ENCODE results near the gene NFIC. TPM values are rescaled to one million over a fixed set of nuclear protein-coding genes. Genes with fewer than 3 reads are reported as not detected.

Gene NFIC
- polyA plus RNA-seq, 1 donor from 2014 or later: 0.24 TPM

DNA sequence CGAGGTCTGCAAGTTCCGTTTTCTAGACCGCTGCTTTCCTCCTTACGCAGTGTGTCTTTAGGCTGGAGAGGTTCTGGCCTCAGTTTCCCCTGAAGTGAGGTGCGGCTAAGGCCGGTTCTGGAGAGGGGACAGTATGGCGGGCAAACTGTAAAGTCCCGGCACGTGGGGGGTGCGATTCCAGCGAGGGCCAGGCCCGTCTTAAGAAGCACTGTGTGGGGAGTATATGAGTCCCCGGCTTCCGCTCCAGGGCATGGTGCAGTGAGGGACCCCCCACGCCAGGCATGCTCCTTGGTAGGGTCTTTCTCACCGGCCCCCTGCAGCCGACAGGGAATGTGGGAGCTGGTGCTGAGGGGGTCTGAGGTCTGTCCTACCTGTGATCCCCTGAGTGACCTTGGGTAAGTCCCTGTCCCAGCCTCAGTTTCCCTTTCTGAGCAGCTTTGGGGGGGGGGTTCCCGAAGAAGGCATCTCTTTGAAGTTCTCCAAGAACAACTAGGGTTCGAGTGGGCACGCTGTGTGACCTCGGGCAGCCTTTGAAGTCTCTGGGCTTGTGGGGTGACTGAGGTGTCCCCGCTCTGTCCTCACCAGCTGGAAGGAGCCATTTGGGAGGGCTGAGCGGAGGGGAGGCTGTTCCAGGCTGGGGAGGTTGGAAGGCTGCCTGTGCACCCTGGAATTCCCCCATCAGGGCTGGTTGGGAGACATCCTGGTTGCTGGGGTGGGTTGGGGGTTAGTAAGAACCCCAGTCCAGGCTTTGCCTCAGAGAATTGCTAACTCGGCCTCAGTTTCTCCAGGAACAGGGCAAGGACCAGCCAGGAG is 1.5 kb downstream of the NFIC start:
- Histone ChIP-seq H3K36me3 (ENCODE audit: insufficient read depth, low read length) (no peaks in the 10 kb centered on the region), H4K20me1 (ENCODE audit: insufficient read depth) (peaks cover 18% of the 10 kb centered on the region), H3K9me2 (ENCODE audit: insufficient read depth, low read length) (no peaks in the 10 kb centered on the region), H3K27me3 (ENCODE audit: insufficient read depth, low read depth, low read length) (peaks cover 86% of the 10 kb centered on the region), H3K4me2 (ENCODE audit: low read length) (no peak overlapping the region), H3K79me2 (replicated peaks; ENCODE audit: insufficient read depth, low read length) (no peaks in the 10 kb centered on the region), H3K9ac (ENCODE audit: low read length) (no peak overlapping the region), H2AFZ (ENCODE audit: low read depth, low read length) (no peak overlapping the region), H3K27ac (ENCODE audit: low read length) (no peak overlapping the region), H3K4me3 (ENCODE audit: low read length) (no peak overlapping the region), H3F3A (ENCODE audit: insufficient read depth, low read length, poor library complexity, severe bottlenecking) (no peaks in the 10 kb centered on the region), H3K9me3 (ENCODE audit: low read length) (no peaks in the 10 kb centered on the region)
- TF ChIP-seq TAF1 (IDR thresholded peaks at IDR 0.05; ENCODE audit: low read depth) (no peak), MXI1 (conservative IDR thresholded peaks at IDR 0.05; ENCODE audit: poor library complexity, severe bottlenecking) (no peak), POLR2AphosphoS5 (IDR thresholded peaks at IDR 0.05) (no peak), EZH2 (IDR thresholded peaks at IDR 0.05; ENCODE audit: borderline replicate concordance, insufficient read depth, low read length, poor library complexity, severe bottlenecking) (no peak), EP300 (conservative IDR thresholded peaks at IDR 0.05; ENCODE audit: poor library complexity, severe bottlenecking) (no peak), SMC3 (conservative IDR thresholded peaks at IDR 0.05; ENCODE audit: poor library complexity) (no peak), RAD21 (conservative IDR thresholded peaks at IDR 0.05) (no peak)
- TF ChIP-seq, protein P1, sequence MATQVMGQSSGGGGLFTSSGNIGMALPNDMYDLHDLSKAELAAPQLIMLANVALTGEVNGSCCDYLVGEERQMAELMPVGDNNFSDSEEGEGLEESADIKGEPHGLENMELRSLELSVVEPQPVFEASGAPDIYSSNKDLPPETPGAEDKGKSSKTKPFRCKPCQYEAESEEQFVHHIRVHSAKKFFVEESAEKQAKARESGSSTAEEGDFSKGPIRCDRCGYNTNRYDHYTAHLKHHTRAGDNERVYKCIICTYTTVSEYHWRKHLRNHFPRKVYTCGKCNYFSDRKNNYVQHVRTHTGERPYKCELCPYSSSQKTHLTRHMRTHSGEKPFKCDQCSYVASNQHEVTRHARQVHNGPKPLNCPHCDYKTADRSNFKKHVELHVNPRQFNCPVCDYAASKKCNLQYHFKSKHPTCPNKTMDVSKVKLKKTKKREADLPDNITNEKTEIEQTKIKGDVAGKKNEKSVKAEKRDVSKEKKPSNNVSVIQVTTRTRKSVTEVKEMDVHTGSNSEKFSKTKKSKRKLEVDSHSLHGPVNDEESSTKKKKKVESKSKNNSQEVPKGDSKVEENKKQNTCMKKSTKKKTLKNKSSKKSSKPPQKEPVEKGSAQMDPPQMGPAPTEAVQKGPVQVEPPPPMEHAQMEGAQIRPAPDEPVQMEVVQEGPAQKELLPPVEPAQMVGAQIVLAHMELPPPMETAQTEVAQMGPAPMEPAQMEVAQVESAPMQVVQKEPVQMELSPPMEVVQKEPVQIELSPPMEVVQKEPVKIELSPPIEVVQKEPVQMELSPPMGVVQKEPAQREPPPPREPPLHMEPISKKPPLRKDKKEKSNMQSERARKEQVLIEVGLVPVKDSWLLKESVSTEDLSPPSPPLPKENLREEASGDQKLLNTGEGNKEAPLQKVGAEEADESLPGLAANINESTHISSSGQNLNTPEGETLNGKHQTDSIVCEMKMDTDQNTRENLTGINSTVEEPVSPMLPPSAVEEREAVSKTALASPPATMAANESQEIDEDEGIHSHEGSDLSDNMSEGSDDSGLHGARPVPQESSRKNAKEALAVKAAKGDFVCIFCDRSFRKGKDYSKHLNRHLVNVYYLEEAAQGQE (IDR thresholded peaks at IDR 0.05; ENCODE audit: borderline replicate concordance): no peak
- TF ChIP-seq, protein P2, sequence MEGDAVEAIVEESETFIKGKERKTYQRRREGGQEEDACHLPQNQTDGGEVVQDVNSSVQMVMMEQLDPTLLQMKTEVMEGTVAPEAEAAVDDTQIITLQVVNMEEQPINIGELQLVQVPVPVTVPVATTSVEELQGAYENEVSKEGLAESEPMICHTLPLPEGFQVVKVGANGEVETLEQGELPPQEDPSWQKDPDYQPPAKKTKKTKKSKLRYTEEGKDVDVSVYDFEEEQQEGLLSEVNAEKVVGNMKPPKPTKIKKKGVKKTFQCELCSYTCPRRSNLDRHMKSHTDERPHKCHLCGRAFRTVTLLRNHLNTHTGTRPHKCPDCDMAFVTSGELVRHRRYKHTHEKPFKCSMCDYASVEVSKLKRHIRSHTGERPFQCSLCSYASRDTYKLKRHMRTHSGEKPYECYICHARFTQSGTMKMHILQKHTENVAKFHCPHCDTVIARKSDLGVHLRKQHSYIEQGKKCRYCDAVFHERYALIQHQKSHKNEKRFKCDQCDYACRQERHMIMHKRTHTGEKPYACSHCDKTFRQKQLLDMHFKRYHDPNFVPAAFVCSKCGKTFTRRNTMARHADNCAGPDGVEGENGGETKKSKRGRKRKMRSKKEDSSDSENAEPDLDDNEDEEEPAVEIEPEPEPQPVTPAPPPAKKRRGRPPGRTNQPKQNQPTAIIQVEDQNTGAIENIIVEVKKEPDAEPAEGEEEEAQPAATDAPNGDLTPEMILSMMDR (IDR thresholded peaks at IDR 0.05; ENCODE audit: poor library complexity, severe bottlenecking): no peak

- Histone ChIP-seq H3K27me3 (ENCODE audit: insufficient read depth, low read depth, low read length) (peaks cover 82% of the 10 kb centered on the region), H3K9me3 (ENCODE audit: low read length) (no peaks in the 10 kb centered on the region), H3K9me2 (ENCODE audit: insufficient read depth, low read length) (no peaks in the 10 kb centered on the region), H3K79me2 (replicated peaks; ENCODE audit: insufficient read depth, low read length) (no peaks in the 10 kb centered on the region), H2AFZ (ENCODE audit: low read depth, low read length) (no peak overlapping the region), H3K4me3 (ENCODE audit: low read length) (no peak overlapping the region), H4K20me1 (ENCODE audit: insufficient read depth) (peaks cover 18% of the 10 kb centered on the region), H3K9ac (ENCODE audit: low read length) (no peak overlapping the region), H3K27ac (ENCODE audit: low read length) (no peak overlapping the region), H3K36me3 (ENCODE audit: insufficient read depth, low read length) (no peaks in the 10 kb centered on the region), H3F3A (ENCODE audit: insufficient read depth, low read length, poor library complexity, severe bottlenecking) (no peaks in the 10 kb centered on the region), H3K4me2 (ENCODE audit: low read length) (no peak overlapping the region)
- TF ChIP-seq SMC3 (conservative IDR thresholded peaks at IDR 0.05; ENCODE audit: poor library complexity) (no peak), TAF1 (IDR thresholded peaks at IDR 0.05; ENCODE audit: low read depth) (no peak), EZH2 (IDR thresholded peaks at IDR 0.05; ENCODE audit: borderline replicate concordance, insufficient read depth, low read length, poor library complexity, severe bottlenecking) (no peak), POLR2AphosphoS5 (IDR thresholded peaks at IDR 0.05) (no peak), MXI1 (conservative IDR thresholded peaks at IDR 0.05; ENCODE audit: poor library complexity, severe bottlenecking) (no peak), RAD21 (conservative IDR thresholded peaks at IDR 0.05) (no peak), EP300 (conservative IDR thresholded peaks at IDR 0.05; ENCODE audit: poor library complexity, severe bottlenecking) (no peak)
- TF ChIP-seq, protein P2 (IDR thresholded peaks at IDR 0.05; ENCODE audit: poor library complexity, severe bottlenecking): no peak
- TF ChIP-seq, protein P1 (IDR thresholded peaks at IDR 0.05; ENCODE audit: borderline replicate concordance): no peak
These were observed 2.0 kb downstream of the NFIC start for GRCh38 chr19:3368441-3368795.
